Measurements from ENCODE around the gene MGMT. TPM values are rescaled to one million over a fixed set of nuclear protein-coding genes. Genes with fewer than 3 reads are reported as not detected.
A peak's percentile ranks its signal among the peaks of the same experiment; 100 is the strongest.

MGMT gene
- total and polyA plus RNA-seq, 8 donors: 1.2 to 37.8 (median 21.3) TPM

GRCh38 chr10:129524936-129525335, 57.9 kb downstream of the MGMT start:
- H3K4me3 ChIP-seq: no peak overlapping the region
- H3K27ac ChIP-seq: no peak overlapping the region
- DNase-seq: no peak
- H3K27me3 ChIP-seq: no peaks in the 10 kb centered on the region
- peaks cover 0 to 5% (median 2%) of the 10 kb centered on the region in 4 donors for H3K9me3 ChIP-seq
- WGBS, 5 donors: 63 to 83% (median 71%) methylated on average over 3 of the region's 3 CpGs
- H3K36me3 ChIP-seq: peaks cover 0 to 9% (median 0%) of the 10 kb centered on the region in 4 donors
- TF ChIP-seq EP300 (IDR thresholded peaks at IDR 0.05) (no peak), POLR2A (IDR thresholded peaks at IDR 0.05) (no peak), POLR2AphosphoS5 (IDR thresholded peaks at IDR 0.05) (no peak)
- intact Hi-C loops (cut with DNase I; ENCODE audit: low total_unique reads): no loop called here
- H3K4me1 ChIP-seq: peaks cover 0 to 19% (median 0%) of the 10 kb centered on the region in 4 donors

DNA sequence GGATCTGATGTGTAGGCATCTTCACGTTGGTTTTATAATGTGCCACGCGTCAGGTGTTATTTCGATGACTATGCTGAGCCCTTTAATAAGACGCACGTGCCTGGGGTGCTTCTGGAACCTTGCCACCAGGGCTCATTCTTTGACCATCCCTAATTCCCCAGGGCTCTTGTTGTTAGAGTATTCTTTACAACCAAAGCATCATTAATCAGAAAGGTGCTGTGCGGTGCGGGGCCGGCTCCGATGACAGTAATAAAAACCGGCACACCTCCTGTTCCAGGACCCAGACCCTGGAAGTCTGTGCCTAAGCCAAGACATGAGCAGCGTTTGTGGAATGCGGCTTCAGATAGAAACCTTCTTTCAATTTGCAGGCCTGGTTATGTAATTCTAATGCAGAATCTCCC, 58.4 kb downstream of the MGMT start:
- Histone ChIP-seq H3K4me1 (peaks cover 0 to 19% (median 0%) of the 10 kb centered on the region in 4 donors), H3K36me3 (peaks cover 0 to 9% (median 0%) of the 10 kb centered on the region in 4 donors), H3K9me3 (peaks cover 0 to 5% (median 2%) of the 10 kb centered on the region in 4 donors), H3K4me3 (no peak overlapping the region), H3K27ac (no peak overlapping the region), H3K27me3 (no peaks in the 10 kb centered on the region)
- peak in 1 of 2 donors; percentile 67 for DNase-seq
- no peak for TF ChIP-seq EP300 (IDR thresholded peaks at IDR 0.05)
- TF ChIP-seq CTCF (IDR thresholded peaks at IDR 0.05): no peak
- no peak for TF ChIP-seq POLR2A (IDR thresholded peaks at IDR 0.05)
- TF ChIP-seq POLR2AphosphoS5 (IDR thresholded peaks at IDR 0.05): no peak
- WGBS, 5 donors: 65 to 79% (median 70%) methylated on average over 13 of the region's 13 CpGs
- intact Hi-C loops (cut with DNase I; ENCODE audit: low total_unique reads): no loop called here

DNA sequence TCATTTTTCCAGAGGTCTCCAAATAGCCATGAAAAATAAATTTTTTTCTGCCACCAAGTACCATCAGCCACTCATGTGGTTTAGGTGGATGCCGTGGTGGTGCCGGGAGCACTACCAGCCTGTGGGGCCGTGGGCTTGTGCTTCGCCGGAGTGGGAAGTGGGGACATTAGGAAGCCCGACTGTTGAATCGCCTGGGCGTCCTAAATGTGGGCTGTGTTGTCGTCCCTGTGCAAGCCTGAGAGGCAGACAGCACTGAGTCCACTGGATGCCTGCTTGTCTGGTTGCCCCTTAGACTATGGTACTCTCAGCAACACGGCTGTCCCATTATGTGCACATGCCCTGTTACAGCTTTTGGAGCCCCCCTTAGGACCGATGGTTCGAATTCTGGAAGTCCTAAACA, 59.9 kb downstream of the MGMT start:
- peaks cover 0 to 5% (median 2%) of the 10 kb centered on the region in 4 donors for H3K9me3 ChIP-seq
- 91 to 98% (median 94%) methylated on average over 12 of the region's 12 CpGs for WGBS, 5 donors
- no peak for DNase-seq
- no peaks in the 10 kb centered on the region for H3K27me3 ChIP-seq
- peaks cover 0 to 9% (median 0%) of the 10 kb centered on the region in 4 donors for H3K36me3 ChIP-seq
- H3K4me3 ChIP-seq: no peak overlapping the region
- TF ChIP-seq CTCF (IDR thresholded peaks at IDR 0.05) (no peak), POLR2A (IDR thresholded peaks at IDR 0.05) (no peak), EP300 (IDR thresholded peaks at IDR 0.05) (no peak), POLR2AphosphoS5 (IDR thresholded peaks at IDR 0.05) (no peak)
- H3K27ac ChIP-seq: no peak overlapping the region
- peaks cover 7 to 20% (median 14%) of the 10 kb centered on the region in 4 donors for H3K4me1 ChIP-seq
- intact Hi-C loops (cut with DNase I; ENCODE audit: low total_unique reads): no loop called here

- TF ChIP-seq POLR2AphosphoS5 (IDR thresholded peaks at IDR 0.05) (no peak), CTCF (IDR thresholded peaks at IDR 0.05) (no peak), EP300 (IDR thresholded peaks at IDR 0.05) (no peak), POLR2A (IDR thresholded peaks at IDR 0.05) (no peak)
- no peaks in the 10 kb centered on the region for H3K27me3 ChIP-seq
- H3K4me1 ChIP-seq: peaks cover 10 to 29% (median 19%) of the 10 kb centered on the region in 4 donors
- no peak for DNase-seq
- peaks cover 0 to 9% (median 0%) of the 10 kb centered on the region in 4 donors for H3K36me3 ChIP-seq
- H3K27ac ChIP-seq: no peak overlapping the region
- intact Hi-C loops (cut with DNase I; ENCODE audit: low total_unique reads): no loop called here
- WGBS, 5 donors: 89 to 96% (median 90%) methylated on average over 12 to 16 of the region's 16 CpGs
- H3K4me3 ChIP-seq: no peak overlapping the region
- peaks cover 0 to 5% (median 2%) of the 10 kb centered on the region in 4 donors for H3K9me3 ChIP-seq
These were observed 61.4 kb downstream of the MGMT start for GRCh38 chr10:129528376-129528978.

DNA sequence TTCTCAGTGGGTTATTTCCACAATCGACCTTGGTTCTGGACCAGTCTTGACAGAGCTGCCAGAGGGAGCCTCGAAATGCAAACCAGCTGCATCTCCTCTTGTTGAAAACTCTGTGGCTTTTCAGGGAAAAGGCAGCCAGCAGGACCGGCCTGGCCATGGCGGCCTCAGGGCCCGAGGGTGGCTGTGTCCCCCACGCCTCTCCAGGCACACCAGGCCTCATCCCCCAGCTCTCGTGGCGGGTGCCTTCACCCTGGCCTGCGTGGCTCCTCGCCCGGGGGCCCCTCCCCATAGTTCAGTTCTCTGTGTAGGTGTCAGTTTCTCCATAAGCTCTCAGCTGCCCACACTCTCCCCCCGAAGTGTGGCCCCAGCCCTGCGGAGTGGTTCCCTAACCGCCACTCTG, 63.5 kb downstream of the MGMT start:
- TF ChIP-seq CTCF (IDR thresholded peaks at IDR 0.05) (no peak), POLR2A (IDR thresholded peaks at IDR 0.05) (no peak), EP300 (IDR thresholded peaks at IDR 0.05) (no peak), POLR2AphosphoS5 (IDR thresholded peaks at IDR 0.05) (no peak)
- Histone ChIP-seq H3K4me3 (no peak overlapping the region), H3K4me1 (peaks cover 10 to 29% (median 15%) of the 10 kb centered on the region in 4 donors), H3K9me3 (peaks cover 0 to 5% (median 2%) of the 10 kb centered on the region in 4 donors), H3K27ac (no peak overlapping the region), H3K36me3 (peaks cover 0 to 9% (median 0%) of the 10 kb centered on the region in 4 donors), H3K27me3 (no peaks in the 10 kb centered on the region)
- intact Hi-C loops (cut with DNase I; ENCODE audit: low total_unique reads): no loop called here
- WGBS, 5 donors: 84 to 90% (median 88%) methylated on average over 11 to 14 of the region's 14 CpGs
- DNase-seq: no peak
